Measurements from ENCODE around the gene TGFBR3.

- TF ChIP-seq CTCF (IDR thresholded peaks at IDR 0.05; ENCODE audit: low read depth, low read length) (no peak), EZH2phosphoT487 (IDR thresholded peaks at IDR 0.05; ENCODE audit: low read depth) (no peak)
These were observed 248.4 kb downstream of the TGFBR3 start for GRCh38 chr1:91637539-91637994.

Data from OCI-LY3 (cell line).